Stomach (tissue), 9 donors: Measurements from ENCODE around the gene KCNK2. TPM values are rescaled to one million over a fixed set of nuclear protein-coding genes. Genes with fewer than 3 reads are reported as not detected.

Source experiments
- DNase-seq, 2 donors: peaks; one replicate each; pipeline versions ENCODE4 v3.0.0 to v3.0.0-alpha.2; 2013 to 2019
- H3K27ac ChIP-seq, 5 donors: fragments of 200-600 bp in 4 of 5; sonication (generic) in 4 of 5; one replicate each; pipeline ENCODE4 v1.5.1; 2013 to 2019; ENCODE audit warnings: mild to moderate bottlenecking in 1 of 5, moderate library complexity in 1 of 5
- H3K27me3 ChIP-seq, 3 donors: fragments of 200-600 bp; sonication (generic); one replicate each; pipeline ENCODE4 v1.5.1; 2017 to 2019; ENCODE audit warnings: mixed run types in 1 of 3
- H3K36me3 ChIP-seq, 4 donors: fragments of 200-600 bp; sonication (generic); 1 replicate in 3 of 4; 2 replicates in 1 of 4; pipeline ENCODE4 v1.5.1; 2016 to 2019
- H3K4me1 ChIP-seq, 4 donors: fragments of 200-600 bp; sonication (generic); one replicate each; pipeline ENCODE4 v1.5.1; 2016 to 2019
- H3K4me3 ChIP-seq, 4 donors: fragments of 200-600 bp; sonication (generic) in 3 of 4; one replicate each; pipeline ENCODE4 v1.5.1; 2016 to 2019; ENCODE audit warnings: mild to moderate bottlenecking in 1 of 4
- H3K9me3 ChIP-seq, 4 donors: fragments of 200-600 bp; sonication (generic); one replicate each; pipeline ENCODE4 v1.5.1; 2016 to 2019
- CTCF ChIP-seq, 7 experiments: fragments of 450-650 bp in 4 of 7; fragments of 200-600 bp in 3 of 7; sonication (generic) in 3 of 7; IDR thresholded peaks; one replicate each; pipeline ENCODE4 v1.5.1; 2016 to 2019; ENCODE audit warnings: antibody characterized with exemption in 7 of 7, control low read depth in 2 of 7, mild to moderate bottlenecking in 1 of 7
- EP300 ChIP-seq: sonication (generic); formaldehyde crosslinking; IDR thresholded peaks from one replicate; pipeline ENCODE4 v1.6.1; 2017; ENCODE audit warnings: antibody characterized with exemption
- POLR2A ChIP-seq, 4 donors: fragments of 450-650 bp; IDR thresholded peaks; one replicate each; pipeline ENCODE4 v1.6.1; 2016; ENCODE audit warnings: antibody characterized with exemption in 4 of 4, control low read depth in 2 of 4, mild to moderate bottlenecking in 1 of 4, moderate library complexity in 1 of 4
- POLR2AphosphoS5 ChIP-seq, 3 donors: sonication (generic); formaldehyde crosslinking; IDR thresholded peaks; one replicate each; pipeline ENCODE4 v1.6.1; 2016; ENCODE audit warnings: antibody characterized with exemption in 3 of 3
- WGBS, 5 donors: extraction: QIAGEN DNeasy Blood & Tissue Kit in 3 of 5; methylation state at CpG; one replicate each; pipeline versions ENCODE4 v1.1.5 to v1.1.7; 2013 to 2018; 5-methylcytosine and 5-hydroxymethylcytosine counted together
- intact Hi-C: fragments of 100-400 bp; cut with DNase I; formaldehyde crosslinking; loops from one replicate; pipeline ENCODE4 v1.15.1; 2023; ENCODE audit warnings: low total_unique reads
- polyA plus RNA-seq, 3 donors: library from polyadenylated mRNA; stranded (reverse); fragments of 200-250 nt; gene quantifications; one replicate each; pipeline ENCODE4 v1.2.3, GENCODE V29; 2013
- total RNA-seq, 5 donors: library from RNA; depleted of rRNA; stranded (reverse); fragments of >200 nt; gene quantifications; one replicate each; pipeline versions ENCODE4 v1.1.0 to v1.2.3, GENCODE V29; 2014 to 2016
- donor health status: healthy with polysubstance abuse.
- donor health status: Bipolar disorder and iron deficiency.
- donor health status: healthy.

The KCNK2 gene
- total and polyA plus RNA-seq, 8 donors: 0.40 to 48.7 (median 3.6) TPM; not detected in 2

GRCh38 chr1:215131291-215131690, 48.8 kb downstream of the KCNK2 start:
- no peak for DNase-seq
- Histone ChIP-seq H3K27ac (no peak overlapping the region), H3K9me3 (no peaks in the 10 kb centered on the region), H3K27me3 (no peaks in the 10 kb centered on the region), H3K4me1 (peaks cover 0 to 10% (median 0%) of the 10 kb centered on the region in 4 donors), H3K4me3 (no peak overlapping the region), H3K36me3 (no peaks in the 10 kb centered on the region)
- TF ChIP-seq POLR2A (IDR thresholded peaks at IDR 0.05) (no peak), POLR2AphosphoS5 (IDR thresholded peaks at IDR 0.05) (no peak), CTCF (IDR thresholded peaks at IDR 0.05) (no peak), EP300 (no peak)
- intact Hi-C loops: no loop called here

- peaks cover 0 to 10% (median 0%) of the 10 kb centered on the region in 4 donors for H3K4me1 ChIP-seq
- intact Hi-C loops: no loop called here
- no peak for DNase-seq
- no peak overlapping the region for H3K27ac ChIP-seq
- TF ChIP-seq CTCF (IDR thresholded peaks at IDR 0.05) (no peak), EP300 (no peak), POLR2AphosphoS5 (IDR thresholded peaks at IDR 0.05) (no peak), POLR2A (IDR thresholded peaks at IDR 0.05) (no peak)
- no peaks in the 10 kb centered on the region for H3K9me3 ChIP-seq
- no peak overlapping the region for H3K4me3 ChIP-seq
- H3K36me3 ChIP-seq: no peaks in the 10 kb centered on the region
- WGBS, 5 donors: 69 to 85% (median 74%) methylated on average over 2 of the region's 2 CpGs
- no peaks in the 10 kb centered on the region for H3K27me3 ChIP-seq
Observed at GRCh38 chr1:215132156-215132555, 49.6 kb downstream of the KCNK2 start.

- TF ChIP-seq POLR2AphosphoS5 (IDR thresholded peaks at IDR 0.05) (no peak), EP300 (no peak), POLR2A (IDR thresholded peaks at IDR 0.05) (no peak), CTCF (IDR thresholded peaks at IDR 0.05) (no peak)
- intact Hi-C loops: no loop called here
- no peak for DNase-seq
- WGBS, 5 donors: 24 to 57% (median 48%) methylated on average over 1 of the region's 1 CpG
- H3K4me1 ChIP-seq: peaks cover 0 to 10% (median 0%) of the 10 kb centered on the region in 4 donors
- H3K27ac ChIP-seq: peak overlapping the region in 1 of 5 donors; percentile 27
- no peaks in the 10 kb centered on the region for H3K36me3 ChIP-seq
- no peak overlapping the region for H3K4me3 ChIP-seq
- no peaks in the 10 kb centered on the region for H3K27me3 ChIP-seq
- no peaks in the 10 kb centered on the region for H3K9me3 ChIP-seq
Observed at GRCh38 chr1:215133532-215133931, 51.0 kb downstream of the KCNK2 start.

- intact Hi-C loops: no loop called here
- H3K4me1 ChIP-seq: peaks cover 0 to 9% (median 0%) of the 10 kb centered on the region in 4 donors
- no peak overlapping the region for H3K4me3 ChIP-seq
- H3K36me3 ChIP-seq: no peaks in the 10 kb centered on the region
- DNase-seq: no peak
- no peaks in the 10 kb centered on the region for H3K27me3 ChIP-seq
- no peak for TF ChIP-seq CTCF (IDR thresholded peaks at IDR 0.05)
- no peak for TF ChIP-seq POLR2A (IDR thresholded peaks at IDR 0.05)
- no peak for TF ChIP-seq POLR2AphosphoS5 (IDR thresholded peaks at IDR 0.05)
- TF ChIP-seq EP300: no peak
- WGBS, 5 donors: 44 to 80% (median 63%) methylated on average over 2 of the region's 2 CpGs
- no peak overlapping the region for H3K27ac ChIP-seq
- peaks cover 0 to 17% (median 0%) of the 10 kb centered on the region in 4 donors for H3K9me3 ChIP-seq
Observed at GRCh38 chr1:215137985-215138384, 55.4 kb downstream of the KCNK2 start.
